ENCODE measurements around the gene COL8A2. TPM values are rescaled to one million over a fixed set of nuclear protein-coding genes. Genes with fewer than 3 reads are reported as not detected.

COL8A2 gene
- total and polyA plus RNA-seq, 2 donors (not counting 3 experiments of a cell fraction or from before 2014, with no cell fraction given), result 1.2 to 1.3 TPM

DNA sequence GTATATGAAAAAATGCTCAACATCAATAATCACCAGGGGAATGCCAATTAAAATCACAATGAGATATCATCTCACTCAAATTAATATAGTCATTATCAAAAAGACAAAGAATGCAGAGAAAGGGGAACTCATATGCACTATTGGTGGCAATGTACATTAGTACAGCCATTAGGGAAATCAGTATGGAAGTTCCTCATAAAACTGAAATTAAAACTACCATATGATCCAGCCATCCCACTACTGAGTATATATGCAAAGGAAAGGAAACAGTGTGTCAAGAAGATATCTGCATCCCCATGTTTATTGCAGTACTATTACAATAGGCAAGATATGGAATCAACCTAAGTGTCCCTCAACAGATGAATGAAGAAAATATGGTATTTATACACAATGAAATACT, 73.2 kb downstream of the COL8A2 start:
- H3K4me2 ChIP-seq (ENCODE audit: insufficient read depth, low read length), result no peak overlapping the region
- no peaks in the 10 kb centered on the region for H3K27me3 ChIP-seq (ENCODE audit: control insufficient read depth in 2 of 2, insufficient read depth in 2 of 2, low read length in 2 of 2)
- no peak for FAIRE-seq
- no peak overlapping the region for H3K4me3 ChIP-seq (replicated peaks in 1 of 3; ENCODE audit: insufficient read depth in 1 of 3, low read depth in 1 of 3, low read length in 3 of 3)
- TF ChIP-seq JUN (IDR thresholded peaks at IDR 0.05; ENCODE audit: borderline replicate concordance, insufficient read depth, insufficient read length, low read depth), result no peak
- no peak for TF ChIP-seq MYC (IDR thresholded peaks at IDR 0.05; ENCODE audit: low read depth, low read length)
- TF ChIP-seq, protein P1, sequence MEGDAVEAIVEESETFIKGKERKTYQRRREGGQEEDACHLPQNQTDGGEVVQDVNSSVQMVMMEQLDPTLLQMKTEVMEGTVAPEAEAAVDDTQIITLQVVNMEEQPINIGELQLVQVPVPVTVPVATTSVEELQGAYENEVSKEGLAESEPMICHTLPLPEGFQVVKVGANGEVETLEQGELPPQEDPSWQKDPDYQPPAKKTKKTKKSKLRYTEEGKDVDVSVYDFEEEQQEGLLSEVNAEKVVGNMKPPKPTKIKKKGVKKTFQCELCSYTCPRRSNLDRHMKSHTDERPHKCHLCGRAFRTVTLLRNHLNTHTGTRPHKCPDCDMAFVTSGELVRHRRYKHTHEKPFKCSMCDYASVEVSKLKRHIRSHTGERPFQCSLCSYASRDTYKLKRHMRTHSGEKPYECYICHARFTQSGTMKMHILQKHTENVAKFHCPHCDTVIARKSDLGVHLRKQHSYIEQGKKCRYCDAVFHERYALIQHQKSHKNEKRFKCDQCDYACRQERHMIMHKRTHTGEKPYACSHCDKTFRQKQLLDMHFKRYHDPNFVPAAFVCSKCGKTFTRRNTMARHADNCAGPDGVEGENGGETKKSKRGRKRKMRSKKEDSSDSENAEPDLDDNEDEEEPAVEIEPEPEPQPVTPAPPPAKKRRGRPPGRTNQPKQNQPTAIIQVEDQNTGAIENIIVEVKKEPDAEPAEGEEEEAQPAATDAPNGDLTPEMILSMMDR (IDR thresholded peaks at IDR 0.05; ENCODE audit: extremely low read depth in 1 of 2, insufficient read depth in 1 of 2, low read depth in 1 of 2, low read length in 2 of 2), result no peak
- no peak for TF ChIP-seq POLR2A (IDR thresholded peaks at IDR 0.05; ENCODE audit: low read depth, low read length)
- CTCF ChIA-PET, result no interaction called here
- no peaks in the 10 kb centered on the region for H3K4me1 ChIP-seq (ENCODE audit: control insufficient read depth, extremely low read depth, insufficient read depth, low read length)
- H3K9me1 ChIP-seq (replicated peaks; ENCODE audit: control insufficient read depth, extremely low read depth, insufficient read depth, low read length), result no peaks in the 10 kb centered on the region
- intact Hi-C loops (cut with micrococcal nuclease) (no loop called here), dilution Hi-C loops (cut with MboI; ENCODE audit: extremely low pct_ligation_motif_present, low sequenced_read_pairs) (no loop called here)
- no peak overlapping the region for H3K27ac ChIP-seq (ENCODE audit: insufficient read depth, low read depth, low read length)
- H3K36me3 ChIP-seq (ENCODE audit: control insufficient read depth in 2 of 2, extremely low read depth in 1 of 2, insufficient read depth in 2 of 2, low read length in 2 of 2), result peaks cover 2 to 5% of the 10 kb centered on the region in 2 experiments
- no peak for DNase-seq (ENCODE audit: low read depth, low spot score)
- no peak overlapping the region for H3K9ac ChIP-seq (replicated peaks; ENCODE audit: extremely low read depth, insufficient read depth, low read length)
- H4K20me1 ChIP-seq (replicated peaks; ENCODE audit: control insufficient read depth, extremely low read depth, insufficient read depth, low read length), result no peaks in the 10 kb centered on the region
- no peaks in the 10 kb centered on the region for H3K79me2 ChIP-seq (ENCODE audit: control insufficient read depth, insufficient read depth, low read length)
- no TSS peak for BruUV-seq (replicated peaks)
- H2AFZ ChIP-seq (ENCODE audit: low read depth, low read length), result no peak overlapping the region
- POLR2A ChIA-PET, result no interaction called here
- no peaks in the 10 kb centered on the region for H3K9me3 ChIP-seq (replicated peaks; ENCODE audit: control insufficient read depth, insufficient read depth, low read length)

Other genes starting within 250 kb of the COL8A2 start
- gene AGO1, start 242.0 kb downstream of the COL8A2 start, total RNA-seq, result 31.0 TPM in 2 replicates
- 9.5 and 10.8 TPM in 2 replicates for gene AGO1, start 242.0 kb downstream of the COL8A2 start, polyA plus RNA-seq
- 21.1 and 24.1 TPM in 2 replicates for gene AGO3, start 194.1 kb downstream of the COL8A2 start, total RNA-seq
- 7.7 and 10.4 TPM in 2 replicates for gene AGO3, start 194.1 kb downstream of the COL8A2 start, polyA plus RNA-seq
- gene TEKT2, start 41.1 kb downstream of the COL8A2 start, total RNA-seq, result 0.38 and 0.90 TPM in 2 replicates
- 0.61 and 0.62 TPM in 2 replicates for gene TEKT2, start 41.1 kb downstream of the COL8A2 start, polyA plus RNA-seq
- gene ADPRS, start 36.3 kb downstream of the COL8A2 start, total RNA-seq, result 32.9 and 33.9 TPM in 2 replicates
- 48.1 and 52.8 TPM in 2 replicates for gene ADPRS, start 36.3 kb downstream of the COL8A2 start, polyA plus RNA-seq
- 87.7 and 93.4 TPM in 2 replicates for gene TRAPPC3, start 24.3 kb upstream of the COL8A2 start, total RNA-seq
- gene TRAPPC3, start 24.3 kb upstream of the COL8A2 start, polyA plus RNA-seq, result 89.3 and 125 TPM in 2 replicates
- gene MAP7D1, start 30.9 kb upstream of the COL8A2 start, total RNA-seq, result 193 and 199 TPM in 2 replicates
- gene MAP7D1, start 30.9 kb upstream of the COL8A2 start, polyA plus RNA-seq, result 69.7 and 72.8 TPM in 2 replicates
- 130 and 144 TPM in 2 replicates for gene THRAP3, start 99.2 kb upstream of the COL8A2 start, total RNA-seq
- gene THRAP3, start 99.2 kb upstream of the COL8A2 start, polyA plus RNA-seq, result 32.4 and 38.0 TPM in 2 replicates
- 5.1 and 7.2 TPM in 2 replicates for gene SH3D21, start 181.1 kb upstream of the COL8A2 start, total RNA-seq
- gene SH3D21, start 181.1 kb upstream of the COL8A2 start, polyA plus RNA-seq, result 1.6 and 1.8 TPM in 2 replicates
- 63.2 and 64.7 TPM in 2 replicates for gene EVA1B, start 198.4 kb upstream of the COL8A2 start, total RNA-seq
- 132 and 255 TPM in 2 replicates for gene EVA1B, start 198.4 kb upstream of the COL8A2 start, polyA plus RNA-seq

All from endothelial cell of umbilical vein (primary cell).